CD4-positive, CD25-positive, alpha-beta regulatory T cell (primary cell): ENCODE results near the gene APOL5. TPM values are rescaled to one million over a fixed set of nuclear protein-coding genes. Genes with fewer than 3 reads are reported as not detected.

Experiments
- ATAC-seq, 2 donors: fragments of 150-1000 bp; cut with Tn5 transposase; one replicate each; pipeline ENCODE4 v1.10.0; 2021; ENCODE audit warnings: low read depth in 2 of 2, moderate number of reproducible peaks in 2 of 2, moderate library complexity in 1 of 2
- DNase-seq, 3 donors: peaks; one replicate each; pipeline versions ENCODE4 v3.0.0 to v3.0.0-alpha.2; 2012 to 2022; ENCODE audit warnings: mixed read lengths in 1 of 3
- H3K27ac ChIP-seq: one replicate; pipeline ENCODE4 v1.7.0; 2013; ENCODE audit warnings: mild to moderate bottlenecking, low read length; ENCODE audit not compliant: insufficient read depth, poor library complexity, severe bottlenecking
- H3K27me3 ChIP-seq: one replicate; pipeline ENCODE4 v1.7.0; 2013; ENCODE audit warnings: low read length; ENCODE audit not compliant: control insufficient read depth, insufficient read depth
- H3K36me3 ChIP-seq: one replicate; pipeline ENCODE4 v1.7.0; 2013; ENCODE audit warnings: mild to moderate bottlenecking, low read length, moderate library complexity; ENCODE audit not compliant: control insufficient read depth, insufficient read depth
- H3K4me1 ChIP-seq: 2 replicates; pipeline ENCODE4 v1.7.0; 2013; ENCODE audit warnings: mild to moderate bottlenecking, low read length; ENCODE audit not compliant: insufficient read depth, control insufficient read depth, poor library complexity, severe bottlenecking
- H3K4me3 ChIP-seq: one replicate; pipeline ENCODE4 v1.7.0; 2013; ENCODE audit warnings: low read depth, mild to moderate bottlenecking, low read length, moderate library complexity
- H3K9me3 ChIP-seq, 2 experiments: 1 replicate in 1 of 2; 2 replicates in 1 of 2; pipeline ENCODE4 v1.7.0; 2013; ENCODE audit warnings: low read length in 2 of 2, mild to moderate bottlenecking in 1 of 2, moderate library complexity in 1 of 2; ENCODE audit not compliant: control insufficient read depth in 2 of 2
- H3K27ac Mint-ChIP-seq, 3 donors: one replicate each; pipeline ENCODE4 v1.8.0; 2020 to 2022; ENCODE audit warnings: mild to moderate bottlenecking in 3 of 3, mixed read lengths in 3 of 3, moderate library complexity in 2 of 3
- H3K27me3 Mint-ChIP-seq: one replicate; pipeline ENCODE4 v1.8.0; 2022; ENCODE audit warnings: mild to moderate bottlenecking, mixed read lengths
- H3K36me3 Mint-ChIP-seq: one replicate; pipeline ENCODE4 v1.8.0; 2020; ENCODE audit warnings: mixed read lengths
- H3K4me1 Mint-ChIP-seq, 4 donors: one replicate each; pipeline ENCODE4 v1.8.0; 2020 to 2022; ENCODE audit warnings: mixed read lengths in 4 of 4, mild to moderate bottlenecking in 1 of 4
- H3K4me3 Mint-ChIP-seq, 4 donors: one replicate each; pipeline ENCODE4 v1.8.0; 2020 to 2022; ENCODE audit warnings: mild to moderate bottlenecking in 4 of 4, mixed read lengths in 4 of 4, moderate library complexity in 3 of 4
- H3K9me3 Mint-ChIP-seq, 7 donors: one replicate each; pipeline ENCODE4 v1.8.0; 2020 to 2022; ENCODE audit warnings: mixed read lengths in 7 of 7, mild to moderate bottlenecking in 3 of 7, moderate library complexity in 2 of 7
- polyA plus RNA-seq, 4 donors: library from polyadenylated mRNA; unstranded; fragments of 300-500 nt; fragmentation: Illumina TruSeq; gene quantifications; one replicate each; pipeline ENCODE4 v1.2.3, GENCODE V29; 2021
- total RNA-seq: library from RNA; stranded (reverse); gene quantifications from one replicate; pipeline ENCODE4 v1.2.3, GENCODE V29; 2022

APOL5 gene
- total and polyA plus RNA-seq, 5 donors from 2014 or later: not detected

GRCh38 chr22:35683560-35683959 is 34.1 kb upstream of the APOL5 start:
- H3K4me3 ChIP-seq: no peak overlapping the region
- H3K27me3 ChIP-seq: no peaks in the 10 kb centered on the region
- H3K27ac ChIP-seq: no peak overlapping the region
- Mint-ChIP-seq H3K36me3 (no peaks in the 10 kb centered on the region), H3K27me3 (no peaks in the 10 kb centered on the region), H3K4me1 (peaks cover 0 to 8% (median 3%) of the 10 kb centered on the region in 4 donors), H3K9me3 (peaks cover 0 to 4% (median 0%) of the 10 kb centered on the region in 7 donors), H3K4me3 (no peak overlapping the region), H3K27ac (peak overlapping the region in 1 of 3 donors; percentile 21)
- DNase-seq (no peak), ATAC-seq (no peak)
- no peaks in the 10 kb centered on the region for H3K4me1 ChIP-seq
- peaks cover 0 to 3% of the 10 kb centered on the region in 2 experiments for H3K9me3 ChIP-seq
- H3K36me3 ChIP-seq: no peaks in the 10 kb centered on the region

- no peaks in the 10 kb centered on the region for H3K36me3 ChIP-seq
- Mint-ChIP-seq H3K9me3 (peaks cover 0 to 4% (median 0%) of the 10 kb centered on the region in 7 donors), H3K4me1 (peaks cover 0 to 7% (median 2%) of the 10 kb centered on the region in 4 donors)
Measured at GRCh38 chr22:35684270-35684700, 33.4 kb upstream of the APOL5 start.

GRCh38 chr22:35684732-35685131 is 32.9 kb upstream of the APOL5 start:
- Mint-ChIP-seq H3K9me3 (peaks cover 0 to 4% (median 0%) of the 10 kb centered on the region in 7 donors), H3K36me3 (no peaks in the 10 kb centered on the region), H3K27ac (no peak overlapping the region), H3K4me3 (no peak overlapping the region), H3K4me1 (peaks cover 0 to 3% (median under 1%) of the 10 kb centered on the region in 4 donors), H3K27me3 (no peaks in the 10 kb centered on the region)
- ATAC-seq (no peak), DNase-seq (no peak)
- Histone ChIP-seq H3K4me1 (no peaks in the 10 kb centered on the region), H3K4me3 (no peak overlapping the region), H3K27ac (no peak overlapping the region), H3K9me3 (peaks cover 0 to 3% of the 10 kb centered on the region in 2 experiments), H3K36me3 (no peaks in the 10 kb centered on the region), H3K27me3 (no peaks in the 10 kb centered on the region)

More at GRCh38 chr22:35684270-35684700, 33.4 kb upstream of the APOL5 start:
- no peaks in the 10 kb centered on the region for H3K4me1 ChIP-seq
- H3K4me3 Mint-ChIP-seq: no peak overlapping the region
- H3K27me3 Mint-ChIP-seq: no peaks in the 10 kb centered on the region
- ATAC-seq: no peak
- H3K4me3 ChIP-seq: no peak overlapping the region
- H3K27ac Mint-ChIP-seq: no peak overlapping the region
- H3K9me3 ChIP-seq: peaks cover 0 to 3% of the 10 kb centered on the region in 2 experiments
- H3K27me3 ChIP-seq: no peaks in the 10 kb centered on the region
- no peak for DNase-seq
- no peaks in the 10 kb centered on the region for H3K36me3 Mint-ChIP-seq
- H3K27ac ChIP-seq: no peak overlapping the region

GRCh38 chr22:35685731-35686130 is 31.9 kb upstream of the APOL5 start:
- Mint-ChIP-seq H3K36me3 (no peaks in the 10 kb centered on the region), H3K4me1 (peaks cover 0 to 6% (median 0%) of the 10 kb centered on the region in 4 donors), H3K9me3 (peaks cover 0 to 4% (median 0%) of the 10 kb centered on the region in 7 donors), H3K27ac (peak overlapping the region in 1 of 3 donors; percentile 27), H3K4me3 (no peak overlapping the region), H3K27me3 (no peaks in the 10 kb centered on the region)
- Histone ChIP-seq H3K9me3 (peaks cover 0 to 3% of the 10 kb centered on the region in 2 experiments), H3K27me3 (no peaks in the 10 kb centered on the region), H3K36me3 (no peaks in the 10 kb centered on the region), H3K4me3 (no peak overlapping the region), H3K4me1 (no peaks in the 10 kb centered on the region), H3K27ac (no peak overlapping the region)
- DNase-seq: no peak
- ATAC-seq: no peak

- Mint-ChIP-seq H3K4me3 (no peak overlapping the region), H3K36me3 (no peaks in the 10 kb centered on the region), H3K9me3 (peaks cover 0 to 4% (median 0%) of the 10 kb centered on the region in 7 donors), H3K27ac (no peak overlapping the region), H3K27me3 (no peaks in the 10 kb centered on the region), H3K4me1 (peaks cover 0 to 6% (median 0%) of the 10 kb centered on the region in 4 donors)
- H3K27ac ChIP-seq: no peak overlapping the region
- no peak for DNase-seq
- no peaks in the 10 kb centered on the region for H3K27me3 ChIP-seq
- H3K36me3 ChIP-seq: no peaks in the 10 kb centered on the region
- H3K9me3 ChIP-seq: peaks cover 0 to 3% of the 10 kb centered on the region in 2 experiments
- no peak overlapping the region for H3K4me3 ChIP-seq
- H3K4me1 ChIP-seq: no peaks in the 10 kb centered on the region
- no peak for ATAC-seq
Measured at GRCh38 chr22:35686298-35686697, 31.4 kb upstream of the APOL5 start.

- Mint-ChIP-seq H3K9me3 (peaks cover 0 to 4% (median 0%) of the 10 kb centered on the region in 7 donors), H3K4me3 (no peak overlapping the region), H3K36me3 (no peaks in the 10 kb centered on the region), H3K27me3 (no peaks in the 10 kb centered on the region), H3K4me1 (peaks cover 0 to 6% (median 0%) of the 10 kb centered on the region in 4 donors), H3K27ac (peak overlapping the region in 1 of 3 donors; percentile 69)
- Histone ChIP-seq H3K27ac (no peak overlapping the region), H3K4me3 (no peak overlapping the region), H3K27me3 (no peaks in the 10 kb centered on the region), H3K4me1 (no peaks in the 10 kb centered on the region), H3K9me3 (no peaks in the 10 kb centered on the region), H3K36me3 (no peaks in the 10 kb centered on the region)
- DNase-seq: no peak
- ATAC-seq: no peak
Measured at GRCh38 chr22:35687461-35687860, 30.2 kb upstream of the APOL5 start.

GRCh38 chr22:35688913-35689675 is 28.6 kb upstream of the APOL5 start:
- H3K4me3 ChIP-seq: no peak overlapping the region
- peaks cover 0 to 6% (median 0%) of the 10 kb centered on the region in 4 donors for H3K4me1 Mint-ChIP-seq
- no peaks in the 10 kb centered on the region for H3K36me3 Mint-ChIP-seq
- no peaks in the 10 kb centered on the region for H3K4me1 ChIP-seq
- DNase-seq: no peak
- no peaks in the 10 kb centered on the region for H3K36me3 ChIP-seq
- H3K27me3 Mint-ChIP-seq: no peaks in the 10 kb centered on the region
- H3K9me3 Mint-ChIP-seq: peaks cover 0 to 4% (median 0%) of the 10 kb centered on the region in 7 donors
- no peak overlapping the region for H3K27ac ChIP-seq
- H3K27ac Mint-ChIP-seq: no peak overlapping the region
- ATAC-seq: no peak
- H3K4me3 Mint-ChIP-seq: no peak overlapping the region
- no peaks in the 10 kb centered on the region for H3K27me3 ChIP-seq
- H3K9me3 ChIP-seq: no peaks in the 10 kb centered on the region
